IMR-90 (cell line): ENCODE results near the gene FAIM2. TPM values are rescaled to one million over a fixed set of nuclear protein-coding genes. Genes with fewer than 3 reads are reported as not detected.

Experiments used
- ATAC-seq: fragments of 200-7000 bp; cut with Tn5 transposase; 2 replicates; pipeline ENCODE4 v1.9.1; 2020; ENCODE audit warnings: low read depth, mild to moderate bottlenecking, moderate library complexity
- Bru-seq: library from RNA; stranded (reverse); fragments of 400-500 nt; gene quantifications from one replicate; lab custom pipeline; 2021; lab: Mats Ljungman, UMichigan
- BruChase-seq, 2 experiments: library from RNA; stranded (reverse); fragments of 400-500 nt; gene quantifications; one replicate each; lab custom pipeline; 2021; lab: Mats Ljungman, UMichigan
- BruUV-seq: library from RNA; stranded (reverse); fragments of 400-500 nt; replicated peaks from 2 replicates; lab custom pipeline; 2021; lab: Mats Ljungman, UMichigan
- CTCF ChIA-PET: fragments of 300-600 bp; formaldehyde crosslinking; extraction: SDS; loops from one replicate; lab custom pipeline; 2021; ENCODE audit warnings: antibody characterized with exemption; lab: Yijun Ruan, JAX
- POLR2A ChIA-PET: fragments of 300-600 bp; sonication (Branson Sonifier 250); formaldehyde crosslinking; loops from one replicate; lab custom pipeline; 2022; ENCODE audit warnings: antibody characterized with exemption; ENCODE audit not compliant: unreplicated experiment; lab: Charles Lee
- DNase-seq: peaks from one replicate; pipeline ENCODE4 v3.0.0; 2013
- H2AFZ ChIP-seq: replicated peaks from 2 replicates; pipeline ENCODE3; 2013; ENCODE audit warnings: low read length, mild to moderate bottlenecking; ENCODE audit not compliant: poor library complexity
- H2AK5ac ChIP-seq: 2 replicates; pipeline ENCODE4 v1.6.1; 2013; ENCODE audit warnings: low read depth, low read length, inconsistent platforms
- H2AK9ac ChIP-seq: replicated peaks from 2 replicates; pipeline ENCODE3; 2013; ENCODE audit warnings: mild to moderate bottlenecking, low read depth, low read length, moderate library complexity; ENCODE audit not compliant: poor library complexity
- H2BK120ac ChIP-seq: 2 replicates; pipeline ENCODE4 v1.6.1; 2013; ENCODE audit warnings: low read depth, low read length, inconsistent platforms
- H2BK15ac ChIP-seq: 3 replicates; pipeline ENCODE4 v1.6.1; 2013; ENCODE audit warnings: low read depth, low read length, inconsistent platforms
- H2BK20ac ChIP-seq: 2 replicates; pipeline ENCODE4 v1.6.1; 2013; ENCODE audit warnings: low read depth, mild to moderate bottlenecking, inconsistent platforms, low read length, moderate library complexity
- H2BK5ac ChIP-seq: 2 replicates; pipeline ENCODE4 v1.6.1; 2013; ENCODE audit warnings: mild to moderate bottlenecking, low read depth, low read length, inconsistent platforms; ENCODE audit not compliant: poor library complexity, severe bottlenecking
- H3K14ac ChIP-seq: replicated peaks from 2 replicates; pipeline ENCODE4 v1.6.1; 2013; ENCODE audit warnings: low read depth, low read length, inconsistent platforms
- H3K18ac ChIP-seq: 2 replicates; pipeline ENCODE4 v1.6.1; 2013; ENCODE audit warnings: low read depth, low read length, control low read depth
- H3K23ac ChIP-seq: 2 replicates; pipeline ENCODE4 v1.6.1; 2013; ENCODE audit warnings: low read depth, low read length, inconsistent platforms
- H3K27ac ChIP-seq: 2 replicates; pipeline ENCODE4 v1.5.1; 2013; ENCODE audit warnings: mild to moderate bottlenecking, control low read depth, low read length; ENCODE audit not compliant: insufficient read depth
- H3K27me3 ChIP-seq: 2 replicates; pipeline ENCODE4 v1.6.1; 2013; ENCODE audit warnings: low read length; ENCODE audit not compliant: control insufficient read depth, insufficient read depth
- H3K36me3 ChIP-seq: 2 replicates; pipeline ENCODE4 v1.6.1; 2013; ENCODE audit warnings: low read length, mixed read lengths; ENCODE audit not compliant: control insufficient read depth, insufficient read depth
- H3K4ac ChIP-seq: 2 replicates; pipeline ENCODE4 v1.6.1; 2013; ENCODE audit warnings: low read depth, low read length, inconsistent platforms
- H3K4me1 ChIP-seq: 2 replicates; pipeline ENCODE4 v1.6.1; 2013; ENCODE audit warnings: low read length, mixed read lengths; ENCODE audit not compliant: control insufficient read depth, insufficient read depth
- H3K4me2 ChIP-seq: 2 replicates; pipeline ENCODE4 v1.6.1; 2013; ENCODE audit warnings: low read depth, mild to moderate bottlenecking, control low read depth, low read length, moderate library complexity
- H3K4me3 ChIP-seq: 2 replicates; pipeline ENCODE4 v1.5.1; 2013; ENCODE audit warnings: low read depth, mild to moderate bottlenecking, control low read depth, low read length, moderate library complexity; ENCODE audit not compliant: insufficient read depth
- H3K56ac ChIP-seq: 2 replicates; pipeline ENCODE4 v1.6.1; 2013; ENCODE audit warnings: low read length, inconsistent platforms; ENCODE audit not compliant: insufficient read depth; ENCODE audit errors: extremely low read depth
- H3K79me1 ChIP-seq, 2 experiments: 2 replicates each; pipeline ENCODE4 v1.6.1; 2013; ENCODE audit warnings: low read length in 2 of 2, inconsistent platforms in 1 of 2, low read depth in 1 of 2
- H3K9ac ChIP-seq: 2 replicates; pipeline ENCODE4 v1.6.1; 2013; ENCODE audit warnings: low read depth, low read length, control low read depth
- H3K9me1 ChIP-seq: 2 replicates; pipeline ENCODE4 v1.6.1; 2013; ENCODE audit warnings: low read length, inconsistent platforms; ENCODE audit not compliant: insufficient read depth
- H3K9me3 ChIP-seq: 2 replicates; pipeline ENCODE4 v1.6.1; 2013; ENCODE audit warnings: low read length; ENCODE audit not compliant: control insufficient read depth, insufficient read depth
- H4K20me1 ChIP-seq: 2 replicates; pipeline ENCODE4 v1.6.1; 2013; ENCODE audit warnings: low read length, inconsistent platforms; ENCODE audit not compliant: insufficient read depth
- H4K5ac ChIP-seq: 2 replicates; pipeline ENCODE4 v1.6.1; 2013; ENCODE audit warnings: mild to moderate bottlenecking, low read depth, low read length, control low read depth
- H4K8ac ChIP-seq, 2 experiments: 2 replicates each; pipeline ENCODE4 v1.6.1; 2013; ENCODE audit warnings: low read depth in 2 of 2, low read length in 2 of 2, control low read depth in 1 of 2, inconsistent platforms in 1 of 2
- H4K91ac ChIP-seq: 2 replicates; pipeline ENCODE4 v1.6.1; 2013; ENCODE audit warnings: low read depth, low read length, inconsistent platforms; ENCODE audit not compliant: insufficient read depth
- BHLHE40 ChIP-seq: fragments of 150-350 bp; IDR thresholded peaks from 2 replicates; pipeline ENCODE4 v1.6.1; 2016; ENCODE audit warnings: mild to moderate bottlenecking, low read depth, low read length
- CEBPB ChIP-seq: IDR thresholded peaks from 2 replicates; pipeline ENCODE4 v1.6.1; 2012; ENCODE audit warnings: low read depth, low read length, improper control_type of control experiment
- CHD1 ChIP-seq: IDR thresholded peaks from 2 replicates; pipeline ENCODE4 v1.6.1; 2012; ENCODE audit warnings: low read depth, low read length, improper control_type of control experiment
- MAFK ChIP-seq: IDR thresholded peaks from 2 replicates; pipeline ENCODE4 v1.6.1; 2012; ENCODE audit warnings: low read depth, low read length, improper control_type of control experiment
- MAZ ChIP-seq: IDR thresholded peaks from 2 replicates; pipeline ENCODE4 v1.6.1; 2012; ENCODE audit warnings: low read depth, mild to moderate bottlenecking, low read length, improper control_type of control experiment, moderate library complexity, borderline replicate concordance
- MXI1 ChIP-seq: IDR thresholded peaks from 2 replicates; pipeline ENCODE4 v1.6.1; 2012; ENCODE audit warnings: low read depth, mild to moderate bottlenecking, low read length, moderate library complexity, borderline replicate concordance
- USF2 ChIP-seq: fragments of 150-350 bp; IDR thresholded peaks from 2 replicates; pipeline ENCODE4 v1.6.1; 2017; ENCODE audit warnings: mild to moderate bottlenecking, antibody characterized with exemption, low read length, low read depth
- WGBS, 2 experiments: methylation state at CpG; one replicate each; pipeline versions ENCODE4 v1.1.5 to v1.1.7; 2013; ENCODE audit warnings: missing lambda C conversion rate in 2 of 2; ENCODE audit not compliant: insufficient read length in 1 of 2; ENCODE audit errors: extremely low coverage in 2 of 2; 5-methylcytosine and 5-hydroxymethylcytosine counted together
- dilution Hi-C: fragments of 300-500 bp; cut with HindIII; formaldehyde crosslinking; loops from one replicate; pipeline ENCODE4 v1.14.3; 2018; ENCODE audit warnings: low sequenced_read_pairs; ENCODE audit not compliant: unreplicated experiment
- in situ Hi-C: fragments of 300-500 bp; cut with MboI; formaldehyde crosslinking; loops from 3 replicates; pipeline ENCODE4 v1.14.3; 2019; ENCODE audit warnings: low sequenced_read_pairs, inconsistent platforms, mixed read lengths
- intact Hi-C: fragments of 100-400 bp; cut with micrococcal nuclease; formaldehyde crosslinking; loops from 2 replicates; pipeline ENCODE4 v1.10.0; 2022
- long read RNA-seq: library from polyadenylated mRNA; unstranded; transcript quantifications from one replicate; pipeline ENCODE4 v2.0.0, GENCODE V29; 2021; ENCODE audit not compliant: unreplicated experiment
- polyA plus RNA-seq, 3 experiments: library from polyadenylated mRNA; depleted of rRNA; stranded (reverse); fragments of >200 nt; gene quantifications; 2 replicates each; pipeline ENCODE4 v1.2.3, GENCODE V29; 2012; ENCODE audit warnings: low replicate concordance in 1 of 3
- total RNA-seq: library from RNA; depleted of rRNA; stranded (reverse); fragments of >200 nt; gene quantifications from 2 replicates; pipeline ENCODE4 v1.2.3, GENCODE V29; 2012; rRNA removed

Gene FAIM2
- total RNA-seq (0.72 and 0.83 TPM in 2 replicates), polyA plus RNA-seq (2012; rRNA removed) (5.0 and 5.3 TPM in 2 replicates), Bru-seq, nascent RNA (percentile 32 among the genes with signal in this experiment), BruChase-seq, experiment 1, labeled RNA remaining after a 6-hour chase (percentile 37 among the genes with signal in this experiment), BruChase-seq, experiment 2, labeled RNA remaining after a 2-hour chase (percentile 43 among the genes with signal in this experiment)
- 6.5 and 8.2 TPM in 2 replicates for polyA plus RNA-seq (2012; cell fraction: cytosol; rRNA removed)
- 2.1 and 3.4 TPM in 2 replicates for polyA plus RNA-seq (2012; cell fraction: nucleus; rRNA removed; ENCODE audit: low replicate concordance)
- long read RNA-seq, full-length matches to known transcripts, result 5 of 13 reads
- long read RNA-seq, partial matches to known transcripts, result 1 of 13 reads
- long read RNA-seq, other reads (novel, unspliced or antisense), result 7 of 13 reads

GRCh38 chr12:49903700-49904423 is at the start of gene FAIM2:
TSS of gene FAIM2 (minus strand) at chr12:49903900. CDS start at chr12:49903792, 108 bp downstream.
- WGBS, 2 experiments, result 0% methylated on average over 2 of the region's 56 CpGs; no CpG with 5 or more reads in 1 of the 2 experiments
- Histone ChIP-seq H3K4me3 (peak within 1 kb of the TSS; percentile 17), H2AFZ (peak within 1 kb of the TSS; percentile 95), H4K8ac (peak within 1 kb of the TSS; percentile 63 to 93; a peak in 3 of 4 replicates), H3K4ac (peak within 1 kb of the TSS; percentile 76), H2BK20ac (0 out of 2 replicates have a peak within 1 kb of the TSS, but pooled peaks have one; percentile 9), H2AK5ac (peak within 1 kb of the TSS; percentile 78; the same call in 1 of the 2 replicates), H4K5ac (peak within 1 kb of the TSS; percentile 62; the same call in 1 of the 2 replicates), H3K18ac (peak within 1 kb of the TSS; percentile 74; the same call in 1 of the 2 replicates), H3K27me3 (peaks cover 9% of the 10 kb centered on the region), H3K36me3 (no peaks in the 10 kb centered on the region), H3K14ac (peak within 1 kb of the TSS; percentile 84), H3K9me3 (no peaks in the 10 kb centered on the region), H3K4me1 (peaks cover 11% of the 10 kb centered on the region; the same call in 1 of the 2 replicates), H3K27ac (peak within 1 kb of the TSS; percentile 80; the same call in 1 of the 2 replicates), H4K20me1 (no peaks in the 10 kb centered on the region), H2BK5ac (no peak within 1 kb of the TSS), H2AK9ac (peak within 1 kb of the TSS; percentile 80), H2BK120ac (peak within 1 kb of the TSS; percentile 48; the same call in 1 of the 2 replicates), H3K23ac (peak within 1 kb of the TSS; percentile 78), H3K4me2 (peak within 1 kb of the TSS; percentile 77), H3K9me1 (peaks cover 11% of the 10 kb centered on the region), H2BK15ac (peak within 1 kb of the TSS; percentile 31; the same call in 1 of the 3 replicates), H3K9ac (peak within 1 kb of the TSS; percentile 71), H3K79me1 (no peaks in the 10 kb centered on the region), H4K91ac (peak within 1 kb of the TSS; percentile 72), H3K56ac (peak within 1 kb of the TSS; percentile 22; the same call in 1 of the 2 replicates)
- in situ Hi-C loops (no loop called here), dilution Hi-C loops (no loop called here), intact Hi-C loops (no loop called here)
- ATAC-seq, result peak; percentile 95
- POLR2A ChIA-PET, result interaction anchor here (0.6 kb wide), 1 partner anchor 177 kb away, joined by 3 read pairs; no protein-coding TSS in a partner anchor
- BruUV-seq, result no TSS peak
- DNase-seq, result peak; percentile 82
- TF ChIP-seq BHLHE40, result no peak
- 0 out of 2 replicates have a peak, but pooled peaks have one; percentile 21 for TF ChIP-seq USF2
- no peak for TF ChIP-seq CHD1
- TF ChIP-seq CEBPB, result peak; percentile 74
- no peak for TF ChIP-seq MXI1
- TF ChIP-seq MAFK, result no peak
- peak; percentile 70; the same call in 1 of the 2 replicates for TF ChIP-seq MAZ
- CTCF ChIA-PET, result no interaction called here
